PC-3 (cell line): ENCODE results near the gene UQCRC2. TPM values are rescaled to one million over a fixed set of nuclear protein-coding genes. Genes with fewer than 3 reads are reported as not detected.

Experiments used
- total RNA-seq: library from RNA; depleted of rRNA; stranded (reverse); fragments of >200 nt; gene quantifications from 2 replicates; pipeline ENCODE4 v1.2.3, GENCODE V29; 2014; rRNA removed

The UQCRC2 gene
- total RNA-seq, 1 experiment from 2014 or later = 116 TPM

Other genes with a start within 250 kb of the UQCRC2 start
- gene NPIPB4, start 95.6 kb upstream of the UQCRC2 start, total RNA-seq = 17.2 and 18.4 TPM in 2 replicates
- gene PDZD9, start 47.8 kb downstream of the UQCRC2 start, total RNA-seq = not detected in 2 replicates
- 11.8 and 12.4 TPM in 2 replicates for gene MOSMO, start 54.8 kb downstream of the UQCRC2 start, total RNA-seq
- not detected in 2 replicates for gene VWA3A, start 139.2 kb downstream of the UQCRC2 start, total RNA-seq
- gene SDR42E2, start 209.1 kb downstream of the UQCRC2 start, total RNA-seq = not detected in 2 replicates